Measurements from ENCODE around the gene CAPN1. TPM values are rescaled to one million over a fixed set of nuclear protein-coding genes. Genes with fewer than 3 reads are reported as not detected.

Gene CAPN1
- total RNA-seq, 1 donor from 2014 or later = 130 TPM

DNA sequence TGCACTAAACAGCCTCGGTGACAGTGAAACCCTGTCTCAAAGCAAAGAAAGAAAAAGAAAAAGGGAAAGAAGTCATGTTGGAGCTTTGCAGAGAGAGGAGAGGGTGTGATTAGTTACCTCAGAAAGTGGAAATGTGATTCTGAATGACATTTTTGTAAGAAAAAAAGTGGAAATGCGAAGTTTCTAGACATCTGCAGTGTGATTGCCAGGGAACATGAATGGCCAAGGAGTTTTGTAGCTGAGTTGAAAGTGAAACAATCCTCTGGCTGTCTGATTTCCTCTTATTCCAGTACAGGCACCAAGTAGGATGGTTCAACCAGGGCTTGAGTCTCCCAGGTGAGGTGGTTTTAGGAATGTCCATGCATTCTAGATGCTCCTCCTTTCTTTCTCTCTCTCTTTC is 29.6 kb upstream of the CAPN1 start:
- Mint-ChIP-seq H3K4me3 (ENCODE audit: unreplicated experiment) (no peak overlapping the region), H3K36me3 (ENCODE audit: low read depth) (no peaks in the 10 kb centered on the region), H3K27me3 (ENCODE audit: low read depth) (no peaks in the 10 kb centered on the region), H3K9me3 (ENCODE audit: low read depth) (no peaks in the 10 kb centered on the region), H3K27ac (ENCODE audit: unreplicated experiment) (no peak overlapping the region), H3K4me1 (ENCODE audit: low read depth) (peaks cover 17% of the 10 kb centered on the region)
- TF ChIP-seq, protein P1, sequence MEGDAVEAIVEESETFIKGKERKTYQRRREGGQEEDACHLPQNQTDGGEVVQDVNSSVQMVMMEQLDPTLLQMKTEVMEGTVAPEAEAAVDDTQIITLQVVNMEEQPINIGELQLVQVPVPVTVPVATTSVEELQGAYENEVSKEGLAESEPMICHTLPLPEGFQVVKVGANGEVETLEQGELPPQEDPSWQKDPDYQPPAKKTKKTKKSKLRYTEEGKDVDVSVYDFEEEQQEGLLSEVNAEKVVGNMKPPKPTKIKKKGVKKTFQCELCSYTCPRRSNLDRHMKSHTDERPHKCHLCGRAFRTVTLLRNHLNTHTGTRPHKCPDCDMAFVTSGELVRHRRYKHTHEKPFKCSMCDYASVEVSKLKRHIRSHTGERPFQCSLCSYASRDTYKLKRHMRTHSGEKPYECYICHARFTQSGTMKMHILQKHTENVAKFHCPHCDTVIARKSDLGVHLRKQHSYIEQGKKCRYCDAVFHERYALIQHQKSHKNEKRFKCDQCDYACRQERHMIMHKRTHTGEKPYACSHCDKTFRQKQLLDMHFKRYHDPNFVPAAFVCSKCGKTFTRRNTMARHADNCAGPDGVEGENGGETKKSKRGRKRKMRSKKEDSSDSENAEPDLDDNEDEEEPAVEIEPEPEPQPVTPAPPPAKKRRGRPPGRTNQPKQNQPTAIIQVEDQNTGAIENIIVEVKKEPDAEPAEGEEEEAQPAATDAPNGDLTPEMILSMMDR (IDR thresholded peaks at IDR 0.05) = no peak
- DNase-seq (ENCODE audit: low spot score) = no peak

DNA sequence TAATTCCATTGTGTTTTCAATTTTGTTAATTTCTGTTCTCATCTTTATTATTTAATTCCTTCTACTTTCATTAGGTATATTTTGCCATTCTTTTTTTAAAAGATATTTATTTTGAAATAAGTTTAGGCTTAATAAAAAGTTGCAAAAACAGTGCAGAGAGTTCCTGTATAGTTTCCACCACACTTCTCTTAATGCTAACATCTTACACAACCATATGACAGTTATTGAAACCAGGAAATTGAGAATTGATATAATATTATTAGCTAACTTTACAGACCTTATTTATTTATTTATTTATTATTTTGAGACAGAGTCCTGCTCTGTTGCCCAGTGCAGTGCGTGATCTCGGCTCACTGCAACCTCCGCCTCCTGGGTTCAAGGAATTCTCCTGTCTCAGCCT is 25.5 kb upstream of the CAPN1 start:
- peaks cover 2% of the 10 kb centered on the region for H3K27me3 Mint-ChIP-seq (ENCODE audit: low read depth)
- no peak for DNase-seq (ENCODE audit: low spot score)
- peaks cover under 1% of the 10 kb centered on the region for H3K4me1 Mint-ChIP-seq (ENCODE audit: low read depth)
- TF ChIP-seq, protein P1 (IDR thresholded peaks at IDR 0.05) = no peak
- H3K27ac Mint-ChIP-seq (ENCODE audit: unreplicated experiment) = no peak overlapping the region
- H3K36me3 Mint-ChIP-seq (ENCODE audit: low read depth) = no peaks in the 10 kb centered on the region
- H3K9me3 Mint-ChIP-seq (ENCODE audit: low read depth) = no peaks in the 10 kb centered on the region
- H3K4me3 Mint-ChIP-seq (ENCODE audit: unreplicated experiment) = no peak overlapping the region

DNA sequence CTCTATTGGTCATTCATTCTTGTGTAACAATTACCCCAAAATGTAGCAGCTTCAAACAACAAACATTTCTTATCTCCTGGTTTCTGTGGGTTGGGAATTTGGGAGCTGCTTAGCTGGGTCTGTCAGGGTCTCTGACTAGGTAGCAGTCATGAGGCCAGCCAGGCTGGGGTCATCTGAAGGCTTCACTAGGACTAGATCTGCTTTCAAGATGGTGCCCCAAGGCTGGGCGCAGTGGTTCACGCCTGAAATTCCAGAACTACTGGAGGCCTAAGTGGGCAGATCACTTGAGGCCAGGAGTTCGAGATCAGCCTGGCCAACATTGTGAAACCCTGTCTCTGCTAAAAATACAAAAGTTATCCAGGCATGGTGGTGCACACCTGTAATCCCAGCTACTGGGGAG is 24.8 kb upstream of the CAPN1 start:
- H3K27me3 Mint-ChIP-seq (ENCODE audit: low read depth) = peaks cover 2% of the 10 kb centered on the region

GRCh38 chr11:65157336-65157735 is 24.4 kb upstream of the CAPN1 start:
- H3K27ac Mint-ChIP-seq (ENCODE audit: unreplicated experiment) = no peak overlapping the region
- H3K27me3 Mint-ChIP-seq (ENCODE audit: low read depth) = peaks cover 2% of the 10 kb centered on the region
- H3K4me1 Mint-ChIP-seq (ENCODE audit: low read depth) = no peaks in the 10 kb centered on the region
- no peaks in the 10 kb centered on the region for H3K9me3 Mint-ChIP-seq (ENCODE audit: low read depth)
- no peak for DNase-seq (ENCODE audit: low spot score)
- no peak overlapping the region for H3K4me3 Mint-ChIP-seq (ENCODE audit: unreplicated experiment)
- no peaks in the 10 kb centered on the region for H3K36me3 Mint-ChIP-seq (ENCODE audit: low read depth)
- TF ChIP-seq, protein P1 (IDR thresholded peaks at IDR 0.05) = no peak

More for the DNA sequence above, 24.8 kb upstream of the CAPN1 start:
- TF ChIP-seq, protein P1 (IDR thresholded peaks at IDR 0.05) = no peak
- Mint-ChIP-seq H3K4me1 (ENCODE audit: low read depth) (no peaks in the 10 kb centered on the region), H3K36me3 (ENCODE audit: low read depth) (no peaks in the 10 kb centered on the region), H3K9me3 (ENCODE audit: low read depth) (no peaks in the 10 kb centered on the region), H3K27ac (ENCODE audit: unreplicated experiment) (no peak overlapping the region), H3K4me3 (ENCODE audit: unreplicated experiment) (no peak overlapping the region)
- no peak for DNase-seq (ENCODE audit: low spot score)

DNA sequence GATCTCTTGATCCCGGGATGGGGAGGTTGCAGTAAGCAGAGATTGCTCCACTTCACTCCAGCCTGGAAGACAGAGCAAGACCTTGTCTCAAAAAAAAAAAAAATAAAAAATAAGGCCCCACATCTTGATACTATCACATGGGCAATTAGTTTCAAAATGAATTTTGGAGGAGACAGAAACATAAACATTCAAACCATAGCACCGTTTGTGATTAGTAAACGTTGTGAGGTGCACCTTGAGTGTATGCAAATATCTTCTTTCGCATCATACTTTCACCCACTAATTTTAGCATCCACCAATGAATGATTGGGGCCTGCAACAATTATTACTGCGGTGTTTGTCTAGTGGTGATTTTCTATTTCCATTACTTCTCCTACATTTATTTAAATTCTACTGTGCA is 22.7 kb upstream of the CAPN1 start:
- no peak for DNase-seq (ENCODE audit: low spot score)
- no peak overlapping the region for H3K4me3 Mint-ChIP-seq (ENCODE audit: unreplicated experiment)
- H3K36me3 Mint-ChIP-seq (ENCODE audit: low read depth) = no peaks in the 10 kb centered on the region
- peaks cover 2% of the 10 kb centered on the region for H3K27me3 Mint-ChIP-seq (ENCODE audit: low read depth)
- H3K4me1 Mint-ChIP-seq (ENCODE audit: low read depth) = no peaks in the 10 kb centered on the region
- no peaks in the 10 kb centered on the region for H3K9me3 Mint-ChIP-seq (ENCODE audit: low read depth)
- no peak overlapping the region for H3K27ac Mint-ChIP-seq (ENCODE audit: unreplicated experiment)
- TF ChIP-seq, protein P1 (IDR thresholded peaks at IDR 0.05) = no peak
